ELF-1 (cell line): ENCODE results near the gene PLBD2.

Experiments
- DNase-seq: peaks from one replicate; pipeline ENCODE4 v3.0.0-alpha.2; 2016; ENCODE audit warnings: low read depth, low spot score

Gene PLBD2

DNA sequence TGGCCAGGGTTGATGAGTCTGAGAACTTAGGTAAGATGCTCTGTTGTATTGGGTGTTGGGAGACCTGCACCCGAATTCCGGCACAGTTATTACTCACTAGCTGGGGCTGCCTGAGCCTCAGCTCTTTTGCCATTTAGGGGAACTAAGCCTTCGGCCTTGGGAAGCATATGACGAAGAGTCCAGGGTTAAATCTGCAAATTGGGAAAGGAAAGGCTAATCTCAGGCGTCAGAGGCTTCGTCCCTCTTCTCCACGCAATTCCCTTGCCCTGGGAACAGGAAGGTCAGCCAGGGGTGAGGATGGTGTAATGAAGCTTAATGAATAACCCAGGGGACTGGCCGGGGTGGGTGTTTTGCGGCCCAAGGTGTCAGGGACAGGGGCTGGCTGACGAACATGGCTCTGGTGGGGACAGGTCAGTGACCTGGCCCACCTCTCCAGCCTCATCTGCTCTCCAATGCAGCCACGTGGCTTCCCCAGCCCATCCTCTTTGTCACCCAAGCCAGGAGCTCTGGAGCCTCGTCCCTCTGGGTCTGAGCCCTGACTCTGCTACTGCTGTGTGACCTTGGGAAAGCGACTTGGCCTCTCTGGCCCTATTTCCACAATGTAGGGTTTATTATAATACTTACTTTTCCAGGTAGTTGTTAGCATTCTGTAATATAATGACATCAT is 60.0 kb downstream of the PLBD2 start:
- no peak for DNase-seq

DNA sequence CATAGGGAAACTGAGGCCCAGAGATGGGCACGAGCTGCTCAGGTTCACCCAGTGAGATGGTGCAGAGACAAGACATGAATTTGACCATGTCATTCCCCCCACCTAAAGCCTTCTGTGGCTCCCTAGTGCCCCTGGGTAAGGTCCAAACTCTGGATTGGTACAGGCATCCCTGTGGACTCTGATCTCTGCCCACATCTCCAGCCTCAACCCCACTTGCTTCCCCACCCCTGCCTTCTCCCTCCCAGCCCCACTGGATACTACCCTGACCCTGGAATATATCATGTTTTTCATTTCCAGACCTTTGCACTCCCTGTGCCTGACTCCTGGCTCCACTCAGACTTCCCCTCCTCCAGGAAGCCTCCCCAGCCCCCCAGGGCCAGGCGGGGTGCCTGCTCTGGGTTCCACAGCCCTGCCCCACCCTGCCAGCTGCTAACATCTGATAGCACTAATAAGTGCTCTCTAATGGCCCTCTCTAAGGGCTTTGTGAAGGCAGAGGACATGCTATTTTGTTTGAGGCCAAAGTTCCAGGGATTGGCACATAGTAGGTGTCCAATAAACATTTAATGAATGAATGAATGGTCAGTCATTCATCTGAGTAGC is 62.7 kb downstream of the PLBD2 start:
- no peak for DNase-seq

DNA sequence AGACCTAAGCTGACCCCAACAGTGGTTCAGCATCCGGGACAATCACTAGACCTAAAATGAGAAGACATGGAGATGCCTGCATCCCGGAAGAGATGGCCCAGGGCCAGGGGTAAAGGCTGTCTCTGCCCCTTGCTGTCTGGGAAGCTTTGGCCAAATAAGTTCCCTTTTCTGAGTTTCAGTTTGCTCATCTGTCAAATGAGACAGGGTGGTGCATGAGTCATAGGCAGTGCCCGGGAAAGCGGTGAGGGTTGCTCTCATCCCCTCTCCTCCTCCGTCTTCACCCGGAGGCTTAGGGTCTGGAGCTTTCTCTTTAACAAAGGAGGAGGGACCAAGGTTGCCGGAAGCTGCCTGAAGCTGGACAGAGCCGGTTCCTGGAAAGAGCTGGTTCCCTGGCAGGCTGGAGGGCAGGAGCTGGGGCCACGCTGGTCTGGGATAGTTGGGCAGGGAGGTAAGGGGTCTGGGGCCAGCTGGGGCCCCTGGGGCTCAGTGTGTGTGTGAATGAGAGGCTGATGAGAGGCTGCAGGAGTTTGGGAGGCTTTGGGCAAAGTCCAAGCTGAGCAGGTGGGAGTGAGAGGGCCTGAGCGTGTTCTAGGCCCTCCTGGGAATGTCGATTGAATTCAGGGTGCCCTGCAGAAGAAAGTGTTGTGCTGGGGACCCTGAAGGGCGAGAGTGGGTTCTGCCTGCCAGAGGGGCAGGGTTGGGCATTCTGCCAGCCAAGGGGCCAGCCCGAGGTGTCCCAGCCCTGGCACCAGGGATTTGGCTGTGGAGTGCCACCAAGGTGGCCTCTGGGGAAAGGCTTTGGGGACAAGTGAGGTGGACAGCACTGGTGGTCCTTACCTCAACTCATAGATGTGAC is 63.9 kb downstream of the PLBD2 start, which contains the start of gene SDSL:
Gene SDSL, plus strand, starts transcription at position 351 of the 856 bp plus-strand sequence. CDS start 5,603 bp downstream, outside the sequence.
- DNase-seq, result peak; percentile 94

DNA sequence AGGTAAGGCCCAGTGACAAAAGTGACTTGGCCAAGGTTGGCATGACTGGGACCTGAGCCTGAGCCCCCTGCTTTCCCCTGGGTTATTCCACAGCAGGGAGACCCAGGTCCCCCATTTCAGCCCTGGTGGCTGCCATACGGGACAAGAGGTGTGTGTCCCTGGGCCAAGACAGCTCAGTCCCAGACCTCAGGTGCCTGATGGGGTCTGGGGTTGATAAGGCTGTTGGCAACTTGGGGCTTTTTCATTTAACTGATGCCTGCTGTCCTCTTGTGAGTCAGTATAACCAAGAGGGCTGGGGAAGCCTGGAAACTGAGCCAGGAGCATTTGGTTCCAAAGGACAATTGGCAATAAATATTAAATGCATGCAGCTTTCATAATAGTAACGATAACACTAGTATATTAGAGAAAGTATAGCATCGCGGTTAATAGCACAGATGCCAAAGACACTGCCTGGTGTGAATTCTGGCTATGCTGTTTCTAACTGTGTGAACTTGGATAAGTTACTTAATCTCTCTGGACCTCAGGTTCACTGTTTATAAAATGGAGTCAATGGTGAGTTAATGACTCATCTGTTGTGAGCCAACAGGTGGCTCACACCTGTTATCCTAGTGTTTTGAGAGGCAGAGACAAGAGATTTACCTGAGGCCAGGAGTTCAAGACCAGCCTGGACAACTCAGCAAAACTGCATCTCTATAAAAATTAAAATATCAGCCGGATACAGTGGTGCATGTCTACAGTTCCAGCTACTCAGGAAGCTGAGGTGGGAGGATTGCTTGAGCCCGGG is 64.7 kb downstream of the PLBD2 start:
- DNase-seq, result no peak

DNA sequence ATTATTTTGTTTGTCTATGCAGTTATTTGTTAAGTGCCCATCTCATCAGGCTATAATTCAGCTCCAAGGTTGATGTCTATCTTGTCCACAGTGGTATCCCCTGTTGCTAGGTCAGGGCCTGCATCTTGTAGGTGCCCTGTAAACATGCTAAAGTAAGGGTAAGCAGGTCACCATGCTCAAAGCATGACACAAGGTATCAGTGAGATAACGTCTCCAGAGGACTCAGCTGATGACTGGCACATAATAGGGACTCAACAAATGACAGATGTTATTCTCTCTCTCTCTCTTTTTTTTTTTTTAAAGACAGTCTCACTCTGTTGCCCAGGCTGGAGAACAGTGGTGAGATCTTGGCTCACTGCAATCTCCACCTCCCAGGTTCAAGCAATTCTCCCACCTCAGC is 66.1 kb downstream of the PLBD2 start:
- DNase-seq, result no peak

DNA sequence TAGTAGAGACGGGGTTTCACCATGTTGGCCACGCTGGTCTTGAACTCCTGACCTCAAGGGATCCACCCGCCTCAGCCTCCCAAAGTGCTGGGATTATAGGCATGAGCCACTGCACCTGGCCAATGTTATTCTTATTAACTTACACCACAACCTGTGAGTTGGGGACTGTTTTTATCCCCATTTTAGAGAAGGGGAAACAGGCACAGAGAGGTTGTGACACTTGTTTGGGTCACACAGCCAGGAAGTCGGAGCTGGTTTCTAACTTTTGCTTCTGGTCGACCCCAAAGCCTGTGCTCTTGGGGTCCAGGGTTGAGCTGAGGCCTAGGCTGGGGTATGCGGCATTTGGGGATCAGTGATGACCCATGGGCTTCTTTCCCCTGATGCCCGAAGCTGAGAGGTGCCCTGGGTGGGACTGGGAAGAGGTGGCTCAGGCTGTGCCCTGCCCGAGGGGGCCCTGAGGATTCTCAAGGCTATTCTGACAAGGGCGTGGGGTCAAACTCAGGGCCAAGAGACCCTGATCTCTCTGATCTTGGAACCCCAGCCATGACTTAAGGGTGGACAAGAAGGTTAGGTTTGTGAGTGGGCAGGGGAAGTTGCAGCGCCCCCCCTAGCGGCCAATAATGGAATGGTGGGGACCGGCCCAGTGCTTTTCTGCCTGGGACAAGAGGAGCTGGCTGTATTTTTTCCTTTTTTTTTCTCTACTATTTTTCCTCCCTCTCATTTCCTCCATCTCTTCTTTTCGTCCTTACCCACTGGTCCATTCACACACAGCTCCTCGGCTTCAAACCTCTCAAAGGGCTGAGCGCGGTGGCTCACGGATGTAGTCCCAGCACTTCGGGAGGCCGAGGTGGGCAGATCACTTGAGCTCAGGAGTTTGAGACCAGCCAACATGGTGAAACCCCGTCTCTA is 66.8 kb downstream of the PLBD2 start:
- DNase-seq, result peak; percentile 96

DNA sequence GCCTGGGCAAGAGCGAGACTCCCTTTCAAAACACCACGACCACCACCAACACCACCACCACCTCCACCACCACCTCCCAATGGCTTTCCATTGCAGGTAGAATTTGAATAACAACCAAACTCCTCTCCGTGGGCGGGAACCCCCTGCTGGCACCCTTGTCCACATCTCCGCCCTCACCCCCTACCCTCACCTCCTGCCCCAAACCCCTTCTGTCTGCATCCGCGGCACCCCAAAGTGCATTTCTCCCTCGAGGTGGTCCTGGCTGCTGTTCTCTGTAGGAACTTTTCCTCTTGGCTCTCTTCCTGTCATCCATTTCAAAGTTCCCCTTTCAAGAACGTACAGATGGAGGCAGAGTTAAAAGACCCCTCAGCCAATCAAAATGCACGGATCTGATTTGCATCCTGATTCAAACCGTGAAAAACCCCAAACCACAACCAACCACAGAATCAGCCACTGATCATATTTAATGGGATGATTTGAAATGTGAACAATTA is 67.6 kb downstream of the PLBD2 start:
- DNase-seq, result peak; percentile 47

DNA sequence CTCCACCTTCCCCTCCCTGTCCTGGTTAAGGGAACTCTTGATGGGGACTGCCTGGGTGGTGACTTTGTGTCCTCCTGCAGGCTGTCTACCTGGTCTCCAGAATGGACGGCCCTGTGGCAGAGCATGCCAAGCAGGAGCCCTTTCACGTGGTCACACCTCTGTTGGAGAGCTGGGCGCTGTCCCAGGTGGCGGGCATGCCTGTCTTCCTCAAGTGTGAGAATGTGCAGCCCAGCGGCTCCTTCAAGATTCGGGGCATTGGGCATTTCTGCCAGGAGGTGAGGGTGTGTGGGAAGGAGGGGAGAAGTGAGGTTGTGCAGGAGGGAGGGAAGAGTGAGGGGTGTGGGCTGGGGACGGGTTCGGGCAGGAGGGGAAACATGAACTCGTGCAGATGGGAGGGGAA is 69.5 kb downstream of the PLBD2 start:
- DNase-seq, result no peak

DNA sequence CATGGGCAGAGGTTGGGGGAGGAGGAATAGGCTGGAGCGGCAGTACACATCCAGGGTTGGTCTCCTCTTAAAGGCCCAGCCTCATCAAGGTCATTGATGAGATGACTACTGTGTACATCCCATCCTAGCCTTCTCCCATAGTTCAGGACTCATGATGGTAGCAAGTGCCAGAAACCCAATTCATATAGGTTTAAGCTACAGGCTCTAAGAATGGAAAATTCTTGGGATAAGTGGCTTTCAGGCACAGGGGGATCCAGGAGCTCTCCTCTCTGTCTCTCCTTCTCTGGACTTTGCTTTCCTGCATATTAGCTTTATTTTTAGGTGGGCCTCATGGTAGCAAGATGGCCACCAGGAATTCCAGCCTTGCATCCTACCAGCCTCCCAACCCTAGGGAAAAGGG is 70.1 kb downstream of the PLBD2 start:
- DNase-seq, result no peak

DNA sequence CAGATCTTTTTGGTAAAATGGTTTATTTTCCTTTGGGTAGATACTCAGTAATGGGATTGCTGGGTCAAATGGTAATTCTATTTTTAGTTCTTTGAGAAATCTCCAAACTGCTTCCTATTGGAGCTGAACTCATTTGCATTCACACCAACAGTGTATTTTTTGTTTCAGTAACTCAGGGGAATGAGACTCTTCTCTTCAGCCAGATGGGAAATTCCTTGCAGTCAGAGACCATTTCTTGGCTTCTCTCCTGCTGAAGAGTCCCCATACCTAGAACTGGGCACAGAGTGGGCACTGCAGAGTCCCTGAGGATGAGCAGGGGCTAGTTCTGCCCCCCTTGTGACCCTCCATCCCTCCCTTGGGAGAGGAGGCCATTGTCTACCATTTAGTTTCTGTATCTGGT is 74.6 kb downstream of the PLBD2 start:
- no peak for DNase-seq

DNA sequence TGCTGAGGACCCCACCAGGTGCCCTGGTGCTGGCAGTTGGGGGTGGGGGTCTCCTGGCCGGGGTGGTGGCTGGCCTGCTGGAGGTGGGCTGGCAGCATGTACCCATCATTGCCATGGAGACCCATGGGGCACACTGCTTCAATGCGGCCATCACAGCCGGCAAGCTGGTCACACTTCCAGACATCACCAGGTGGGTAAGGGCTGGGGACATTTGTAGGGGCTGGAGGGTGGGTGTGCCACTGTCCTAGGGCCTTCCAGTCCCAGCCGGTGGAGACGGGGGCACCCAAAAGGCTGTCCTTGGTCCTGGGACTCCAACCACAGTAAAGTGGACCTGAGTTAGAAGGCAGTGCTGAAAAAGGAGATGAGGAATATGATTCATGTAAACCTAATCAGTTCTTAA is 77.0 kb downstream of the PLBD2 start:
- DNase-seq, result no peak

DNA sequence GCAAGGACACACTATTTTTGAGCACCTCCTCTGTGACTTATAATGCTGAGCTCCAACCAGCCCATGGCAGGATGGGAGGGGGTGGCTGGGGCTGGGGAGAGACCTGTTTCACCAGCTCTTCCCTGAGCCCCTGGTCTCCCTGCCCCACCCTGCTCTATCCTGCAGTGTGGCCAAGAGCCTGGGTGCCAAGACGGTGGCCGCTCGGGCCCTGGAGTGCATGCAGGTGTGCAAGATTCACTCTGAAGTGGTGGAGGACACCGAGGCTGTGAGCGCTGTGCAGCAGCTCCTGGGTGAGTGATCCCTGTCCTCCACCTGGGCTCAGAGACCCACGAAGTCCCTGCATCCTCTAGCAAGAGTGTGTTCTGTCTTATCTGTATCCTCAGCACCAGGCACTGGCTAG is 78.2 kb downstream of the PLBD2 start:
- DNase-seq, result no peak

DNA sequence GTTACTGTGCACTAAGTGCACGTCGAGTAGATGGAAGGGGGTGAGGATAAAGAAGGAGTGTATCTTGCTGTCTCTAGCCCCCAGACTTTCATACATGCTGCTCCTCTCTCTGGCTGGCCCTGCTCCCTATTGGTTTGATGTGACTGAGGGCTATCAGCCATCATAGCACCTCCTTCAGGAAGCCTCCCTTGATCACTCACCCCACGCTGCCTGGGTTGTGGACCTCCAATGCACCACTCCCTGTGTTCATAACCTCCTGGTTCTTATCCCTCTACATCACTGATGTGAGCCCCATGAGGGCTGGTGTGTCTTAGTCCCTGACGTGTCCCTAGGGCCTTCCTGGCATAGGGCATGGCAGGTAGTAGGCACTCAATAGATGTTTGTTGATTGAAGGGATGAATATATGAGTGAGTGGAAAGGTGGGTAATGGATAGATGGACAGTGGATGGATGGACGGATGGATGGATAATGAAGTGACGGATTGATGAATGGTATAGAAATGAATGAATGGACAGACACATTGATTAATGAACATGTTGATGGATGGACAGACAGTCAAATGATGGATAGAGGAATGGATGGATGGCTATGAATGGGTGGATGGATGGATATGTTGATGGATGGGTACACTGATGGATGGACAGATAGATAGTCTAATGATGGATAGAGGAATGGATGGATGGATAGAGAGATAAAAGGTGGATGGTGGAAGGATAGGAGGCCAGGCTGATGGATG is 78.8 kb downstream of the PLBD2 start:
- no peak for DNase-seq

DNA sequence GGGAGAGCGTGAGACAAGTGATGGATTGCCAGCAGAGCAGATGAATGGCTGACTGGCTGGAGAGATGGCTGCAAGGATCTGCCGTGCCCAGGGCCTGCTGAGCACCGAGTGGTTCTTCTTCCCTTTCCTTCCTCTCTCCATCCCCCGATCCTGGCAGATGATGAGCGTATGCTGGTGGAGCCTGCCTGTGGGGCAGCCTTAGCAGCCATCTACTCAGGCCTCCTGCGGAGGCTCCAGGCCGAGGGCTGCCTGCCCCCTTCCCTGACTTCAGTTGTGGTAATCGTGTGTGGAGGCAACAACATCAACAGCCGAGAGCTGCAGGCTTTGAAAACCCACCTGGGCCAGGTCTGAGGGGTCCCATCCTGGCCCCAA is 79.3 kb downstream of the PLBD2 start:
- DNase-seq, result peak; percentile 34

DNA sequence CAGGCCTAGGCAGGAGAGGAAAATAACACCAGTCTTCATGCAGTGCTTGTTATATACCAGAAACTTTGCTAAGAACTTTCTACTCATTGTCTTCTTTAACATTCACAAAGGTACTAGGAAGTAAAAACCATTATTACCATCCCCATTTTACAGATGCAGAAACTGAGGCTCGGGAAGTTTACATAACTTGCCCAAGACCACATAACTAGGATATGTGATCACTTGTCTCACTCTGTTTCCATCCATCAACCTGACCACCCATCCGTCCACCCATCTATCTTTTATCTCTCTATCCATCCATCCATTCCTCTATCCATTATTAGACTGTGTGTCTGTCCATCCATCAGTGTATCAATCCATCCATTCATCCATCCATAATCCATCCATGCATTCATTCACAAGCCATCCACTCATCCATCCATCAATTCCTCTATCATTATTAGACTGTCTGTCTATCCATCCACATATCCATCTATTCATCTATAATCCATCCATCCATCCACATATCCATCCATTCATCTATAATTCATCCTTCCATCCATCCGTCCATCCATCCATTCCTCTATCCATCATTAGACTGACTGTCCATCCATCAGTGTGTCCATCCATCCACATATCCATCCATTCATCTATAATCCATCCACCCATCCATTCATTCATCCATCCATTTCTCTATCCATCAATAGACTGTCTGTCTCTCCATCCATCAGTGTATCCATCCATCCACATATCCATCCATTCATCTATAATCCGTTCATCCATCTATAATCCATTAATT is 80.3 kb downstream of the PLBD2 start:
- DNase-seq, result no peak

DNA sequence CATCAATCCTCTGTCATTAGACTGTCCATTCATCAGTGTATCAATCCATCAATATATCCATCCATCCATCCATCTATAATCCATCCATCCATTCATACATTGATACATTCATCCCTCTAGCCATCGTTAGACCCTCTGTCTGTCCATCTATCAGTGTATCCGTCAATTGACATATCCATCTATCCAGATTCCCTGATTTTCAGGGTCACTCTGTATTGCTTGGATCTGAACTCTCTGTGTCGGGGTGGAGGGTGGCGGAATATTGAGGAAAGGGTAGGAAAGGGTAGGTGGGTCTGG is 80.9 kb downstream of the PLBD2 start:
- DNase-seq, result no peak

DNA sequence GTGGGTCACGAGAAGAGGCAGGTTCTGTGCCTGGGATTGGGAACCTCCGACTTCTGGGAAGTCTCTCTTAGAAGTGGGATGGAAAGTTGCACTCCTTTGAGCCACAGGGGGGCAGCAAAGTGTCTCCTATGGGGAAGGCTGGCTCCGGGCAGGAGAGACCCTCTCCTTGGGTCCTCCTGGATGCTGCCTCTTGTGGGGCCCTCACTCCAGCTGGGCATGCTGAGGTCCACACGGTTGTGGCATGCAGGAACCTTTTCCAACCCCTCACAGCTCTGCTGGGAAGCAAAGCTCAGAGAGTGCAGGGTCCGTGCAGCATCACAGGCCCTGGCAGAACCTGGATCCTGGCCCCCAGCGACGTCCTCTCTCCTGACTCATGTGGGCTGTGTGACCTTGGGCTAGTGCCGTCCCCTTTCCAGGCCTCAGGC is 81.2 kb downstream of the PLBD2 start:
- DNase-seq, result peak; percentile 84

DNA sequence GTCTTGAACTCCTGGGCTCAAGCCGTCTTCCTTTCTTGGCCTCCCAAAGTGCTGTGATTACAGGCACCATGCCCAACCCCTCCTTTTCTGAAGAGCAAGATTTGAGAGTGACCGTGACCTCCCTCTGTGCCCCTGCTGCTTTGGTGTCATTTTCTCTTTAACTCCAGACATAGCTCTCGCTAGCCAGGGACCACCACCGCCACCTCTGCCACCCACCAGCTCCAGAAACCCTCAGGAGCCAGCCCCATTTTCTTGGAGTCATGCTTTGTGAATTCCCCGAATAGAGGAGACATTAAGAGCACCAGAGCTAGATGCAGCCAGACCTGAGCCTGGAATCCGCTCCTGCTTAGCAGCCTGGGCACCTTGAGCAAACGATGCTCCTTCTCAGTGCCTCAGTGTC is 81.9 kb downstream of the PLBD2 start:
- no peak for DNase-seq
